Activated CD8-positive, alpha-beta memory T cell treated with anti-CD3 and anti-CD28 coated beads, Interleukin-2, amount 50 U/mL, for 1 hour (primary cell): ENCODE data around the gene KLK3.

Experiments used
- DNase-seq: peaks from one replicate; pipeline ENCODE4 v3.0.0-alpha.2; 2020; ENCODE audit errors: extremely low read depth

Gene KLK3

GRCh38 chr19:50898018-50898417 lies 43.3 kb downstream of the KLK3 start:
- no peak for DNase-seq

- DNase-seq: no peak
These were observed 44.9 kb downstream of the KLK3 start for GRCh38 chr19:50899569-50899968.

GRCh38 chr19:50902640-50903039 lies 47.9 kb downstream of the KLK3 start:
- no peak for DNase-seq

- DNase-seq: no peak
These were observed 51.5 kb downstream of the KLK3 start for GRCh38 chr19:50906217-50906616.

- DNase-seq: no peak
These were observed 53.6 kb downstream of the KLK3 start for GRCh38 chr19:50908336-50908735.

GRCh38 chr19:50909240-50910070 lies 54.7 kb downstream of the KLK3 start:
- no peak for DNase-seq
